GM18861 (cell line): ENCODE measurements around the gene GTF2H3.
"Not testable (repeated sequence)": the region's sequence is repeated elsewhere in the genome, so short reads cannot be mapped to it uniquely, and the experiment has no call there.

ENCODE experiments used
- ATAC-seq: cut with Tn5 transposase; IDR thresholded peaks from one replicate; pipeline ENCODE4 v1.9.1; 2021; ENCODE audit not compliant: unreplicated experiment

The GTF2H3 gene

DNA sequence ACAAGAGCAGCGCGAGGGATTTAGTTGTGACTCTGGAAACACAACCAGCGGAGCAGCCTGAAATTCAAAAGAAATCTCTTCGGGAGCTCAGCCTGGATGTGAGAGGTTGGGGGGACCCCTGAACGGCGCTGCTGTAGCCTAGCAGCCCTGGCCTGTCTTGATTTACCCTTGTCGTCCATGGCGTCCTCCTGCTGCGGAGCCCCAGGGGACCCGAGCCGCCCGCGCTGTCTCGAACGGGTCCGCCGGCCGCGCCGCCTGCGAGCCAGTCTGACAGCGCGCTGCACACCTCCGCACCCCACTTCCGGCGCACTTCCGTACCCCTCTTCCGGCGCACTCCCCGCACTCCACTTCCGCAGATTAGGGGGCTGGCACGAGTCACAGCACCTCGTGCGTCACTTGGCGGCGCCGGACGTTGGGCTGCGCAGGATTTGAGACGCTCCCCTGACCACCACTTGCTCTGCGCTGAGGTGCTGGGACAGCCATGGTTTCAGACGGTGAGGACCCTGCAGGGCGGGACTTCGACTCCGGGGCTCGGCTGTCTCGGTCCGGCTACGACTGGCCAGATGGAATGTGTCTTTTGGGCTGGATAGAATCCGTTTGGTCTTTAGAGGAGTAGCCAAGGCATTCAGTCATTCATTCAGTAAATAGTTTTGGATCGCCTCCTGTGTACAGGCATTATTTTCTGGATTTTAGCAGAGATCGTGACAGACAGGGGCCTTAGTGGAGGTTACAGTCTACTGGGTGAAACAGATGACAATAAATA is at the start of gene GTF2H3, which contains the start of gene EIF2B1:
Gene GTF2H3 (plus strand): TSS at position 451 of the 763 bp plus-strand sequence. CDS start 31 bp downstream, at position 482.
Gene EIF2B1 (minus strand): TSS at position 308 of the 763 bp plus-strand sequence. CDS start 129 bp downstream, at position 179.
- peak; percentile 90 for ATAC-seq

DNA sequence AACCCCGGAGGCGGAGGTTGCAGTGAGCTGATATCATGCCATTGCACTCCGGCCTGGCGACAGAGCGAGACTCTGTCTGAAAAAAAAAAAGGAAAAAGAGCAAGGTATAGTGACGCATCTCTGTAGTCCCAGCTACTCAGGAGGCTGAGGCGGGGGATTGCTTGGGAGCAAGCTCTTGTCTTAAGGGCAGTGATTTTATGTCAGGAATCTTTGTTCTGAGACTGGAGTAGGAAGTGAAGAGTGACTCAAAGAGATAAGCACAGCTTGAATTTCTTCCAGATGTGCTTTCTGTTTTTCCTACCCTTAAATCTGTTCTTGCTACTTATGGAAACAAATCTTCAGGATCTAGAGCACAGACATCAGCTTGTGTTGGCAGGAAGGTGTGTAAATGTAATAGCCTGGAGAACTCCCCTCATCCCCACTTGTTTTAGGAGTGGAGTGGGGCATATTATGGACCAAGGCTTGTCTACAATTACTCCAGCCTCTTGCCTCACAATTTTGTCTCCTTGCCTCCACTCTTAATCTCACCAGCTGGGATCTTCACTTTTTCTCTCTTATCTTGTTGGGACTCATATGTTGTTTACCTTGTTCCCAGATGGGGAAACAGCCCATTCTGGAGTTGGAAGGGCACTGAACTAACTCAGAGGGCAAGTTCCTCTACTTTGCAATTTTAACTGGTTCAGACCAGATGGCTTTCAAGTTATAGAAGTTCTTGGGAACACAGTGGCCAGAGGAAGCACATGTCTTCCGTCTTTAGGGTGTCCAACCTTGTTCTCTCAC is 41.7 kb upstream of the GTF2H3 start:
- no peak for ATAC-seq

DNA sequence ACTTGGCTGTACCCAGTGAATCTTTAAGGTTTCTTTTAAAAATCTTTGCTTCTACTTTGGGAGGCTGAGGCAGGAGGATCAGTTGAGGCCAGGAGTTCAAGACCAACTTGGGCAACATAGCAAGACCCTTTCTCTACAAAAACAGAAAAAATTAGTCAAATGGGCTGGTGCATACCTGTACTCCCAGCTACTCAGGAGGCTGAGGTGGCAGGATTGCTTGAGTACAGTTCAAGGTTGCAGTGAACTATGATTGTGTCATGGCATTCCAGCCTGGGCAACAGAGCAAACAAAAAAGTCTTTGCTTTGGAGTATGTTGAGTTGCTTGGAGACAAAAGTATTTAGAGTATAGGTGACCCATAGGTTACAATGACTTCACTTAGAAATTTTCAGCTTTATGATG is 37.9 kb upstream of the GTF2H3 start:
- no peak for ATAC-seq

DNA sequence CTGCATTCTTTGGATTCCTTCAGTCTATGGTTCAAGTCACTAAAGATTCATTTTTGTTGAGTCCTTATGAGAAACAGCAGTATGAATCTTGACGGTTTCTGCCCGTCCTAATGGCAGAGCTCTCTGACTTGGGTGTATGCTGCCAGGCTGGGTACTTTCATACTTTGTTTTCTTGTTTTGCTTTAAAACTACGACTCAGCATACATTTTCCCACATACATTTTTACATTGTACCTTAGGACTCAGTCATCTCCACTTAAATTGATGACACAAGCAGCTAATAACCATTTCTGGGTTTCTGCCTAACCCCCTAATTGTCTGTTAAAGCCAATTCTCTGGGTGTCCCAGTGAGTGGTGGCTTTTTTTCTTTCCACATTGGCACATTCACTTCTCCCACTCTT is 36.5 kb upstream of the GTF2H3 start:
- no peak for ATAC-seq

DNA sequence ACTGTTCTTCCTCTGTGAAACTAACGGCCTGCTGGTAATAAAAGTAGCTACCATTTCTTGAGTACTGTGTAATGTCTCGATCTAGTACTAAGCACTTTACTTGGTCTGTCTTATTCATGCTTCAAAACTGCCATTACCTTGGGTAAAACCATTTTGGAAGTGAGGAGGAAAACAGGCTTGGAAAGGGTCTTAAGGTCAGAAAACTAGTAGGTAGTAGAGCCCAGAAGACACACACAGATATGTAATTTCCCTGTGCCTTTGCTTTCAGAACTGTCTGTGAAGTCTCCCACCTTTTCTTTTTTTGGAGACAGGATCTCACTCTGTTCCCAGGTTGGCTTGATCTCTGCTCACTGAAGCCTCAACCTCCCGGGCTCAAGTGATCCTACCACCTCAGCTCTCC is 35.1 kb upstream of the GTF2H3 start:
- no peak for ATAC-seq

DNA sequence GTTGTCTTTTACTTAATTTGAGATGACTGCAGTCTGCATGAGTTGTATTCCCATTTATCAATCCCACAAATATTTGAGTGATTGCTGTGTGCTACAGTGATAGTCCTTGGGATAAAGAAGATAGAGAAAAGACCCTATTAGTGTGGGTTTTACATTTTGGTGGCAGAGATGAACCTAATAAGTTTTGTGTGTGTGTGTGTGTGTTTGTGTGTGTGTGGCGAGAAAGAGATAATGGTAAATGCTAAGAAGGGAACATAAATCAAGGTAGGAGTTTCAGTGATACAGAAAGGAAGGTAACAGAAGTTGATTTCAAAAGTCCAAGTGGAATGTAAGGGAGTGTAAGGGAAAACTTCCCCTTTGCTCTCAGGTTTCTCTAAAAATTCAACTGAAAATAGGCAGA is 34.3 kb upstream of the GTF2H3 start:
- no peak for ATAC-seq

DNA sequence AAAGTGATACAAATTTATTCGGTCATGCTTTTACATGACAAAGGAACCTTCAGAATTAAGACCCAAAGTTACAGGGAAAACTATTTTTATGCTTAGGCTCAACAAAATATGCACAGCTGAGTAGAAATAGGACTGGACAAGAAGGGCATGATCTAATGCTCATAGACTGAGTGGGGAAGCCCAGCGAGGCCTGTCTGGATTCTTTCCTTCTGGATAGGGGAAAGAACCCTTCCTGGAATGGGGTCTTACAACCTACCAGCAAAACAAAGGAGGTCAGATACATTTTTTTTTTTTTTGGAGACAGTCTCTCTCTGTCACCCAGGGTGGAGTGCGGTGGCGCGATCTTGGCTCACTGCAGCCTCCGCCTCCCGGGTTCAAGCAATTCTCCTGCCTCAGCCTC is 33.9 kb upstream of the GTF2H3 start:
- no peak for ATAC-seq

DNA sequence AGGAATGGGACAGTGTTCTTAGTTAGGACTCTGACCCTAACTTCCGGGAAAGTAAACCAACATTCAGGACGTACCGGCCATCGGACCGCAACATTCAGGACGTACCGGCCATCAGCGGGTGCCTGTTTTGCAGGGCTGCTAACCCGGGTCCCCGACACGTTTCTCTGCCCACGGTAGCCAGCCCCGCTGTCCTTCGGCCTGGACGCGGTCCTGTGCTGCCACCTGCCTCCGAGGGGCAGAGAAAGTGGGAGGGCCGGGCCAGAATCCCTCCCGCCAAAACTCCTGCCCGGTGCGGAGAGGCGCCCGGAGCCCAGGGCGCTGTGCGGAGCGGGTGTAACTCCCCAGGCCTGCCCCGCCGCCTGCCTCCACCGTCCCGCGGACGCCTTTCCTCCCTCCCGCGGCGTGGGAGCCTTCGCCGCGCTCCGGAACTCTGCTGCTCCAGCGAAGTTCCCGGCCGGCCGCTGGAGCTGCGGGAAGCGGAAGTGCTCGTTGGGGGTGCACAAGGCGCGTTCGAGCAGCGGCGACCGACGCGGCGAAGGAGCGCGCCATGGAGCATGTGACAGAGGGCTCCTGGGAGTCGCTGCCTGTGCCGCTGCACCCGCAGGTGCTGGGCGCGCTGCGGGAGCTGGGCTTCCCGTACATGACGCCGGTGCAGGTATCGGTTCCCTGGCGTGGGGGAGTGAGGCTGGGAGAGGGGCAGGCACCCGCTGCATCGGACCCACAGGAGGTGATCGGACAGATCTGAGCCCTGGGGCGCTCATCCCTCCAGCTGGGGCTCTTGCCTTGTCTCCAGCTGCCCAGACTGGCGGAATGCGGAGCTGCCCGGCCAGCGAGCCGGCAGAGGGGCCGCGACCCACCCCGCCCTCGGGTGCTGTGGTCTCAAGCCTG is 31.8 kb upstream of the GTF2H3 start, which contains the start of gene DDX55:
Gene DDX55 (plus strand): TSS at position 498 of the 888 bp plus-strand sequence. CDS start 50 bp downstream, at position 548.
- ATAC-seq, result peak; percentile 83

DNA sequence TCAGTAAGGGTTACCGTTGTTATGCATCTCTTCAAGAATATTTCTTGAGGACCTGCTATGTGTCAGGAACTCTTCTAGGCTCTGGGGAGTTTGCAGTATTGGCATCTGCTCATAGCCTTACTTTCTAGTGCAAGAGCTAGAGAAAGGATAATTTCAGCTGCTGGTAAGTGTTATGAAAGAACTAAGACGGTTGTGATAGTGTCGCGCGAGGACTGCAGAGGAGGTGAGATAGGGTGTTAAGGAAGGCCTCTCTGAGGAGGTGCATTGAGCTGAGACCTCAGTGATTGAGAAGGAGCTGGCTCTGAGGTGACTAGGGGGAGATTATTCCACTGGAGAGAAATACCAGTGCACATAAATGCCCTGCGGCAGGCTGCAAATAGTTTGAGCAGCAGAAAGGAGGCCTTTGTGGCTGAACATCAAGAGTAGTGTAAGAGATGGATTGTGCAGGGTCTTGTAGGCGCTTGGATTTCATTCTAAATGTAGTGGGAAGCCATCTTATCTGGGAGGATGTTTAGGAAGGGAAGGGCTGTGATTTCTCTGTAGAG is 30.9 kb upstream of the GTF2H3 start:
- no peak for ATAC-seq

DNA sequence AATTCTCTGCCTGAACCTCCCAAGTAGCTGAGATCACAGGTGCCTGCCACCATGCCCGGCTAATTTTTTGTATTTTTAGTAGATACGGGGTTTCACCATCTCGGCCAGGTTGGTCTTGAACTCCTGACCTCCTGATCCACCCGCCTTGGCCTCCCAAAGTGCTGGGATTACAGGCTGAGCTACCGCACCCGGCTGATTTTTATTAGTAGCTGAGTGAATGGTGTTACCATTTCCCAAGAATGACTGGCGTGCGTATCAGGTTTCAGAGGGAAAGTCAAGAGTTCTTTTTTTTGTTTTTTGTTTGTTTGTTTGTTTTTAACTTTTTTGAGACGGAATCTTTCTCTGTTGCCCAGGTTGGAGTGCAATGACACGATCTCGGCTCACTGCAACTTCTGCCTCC is 30.1 kb upstream of the GTF2H3 start:
- ATAC-seq, result not testable (repeated sequence)

DNA sequence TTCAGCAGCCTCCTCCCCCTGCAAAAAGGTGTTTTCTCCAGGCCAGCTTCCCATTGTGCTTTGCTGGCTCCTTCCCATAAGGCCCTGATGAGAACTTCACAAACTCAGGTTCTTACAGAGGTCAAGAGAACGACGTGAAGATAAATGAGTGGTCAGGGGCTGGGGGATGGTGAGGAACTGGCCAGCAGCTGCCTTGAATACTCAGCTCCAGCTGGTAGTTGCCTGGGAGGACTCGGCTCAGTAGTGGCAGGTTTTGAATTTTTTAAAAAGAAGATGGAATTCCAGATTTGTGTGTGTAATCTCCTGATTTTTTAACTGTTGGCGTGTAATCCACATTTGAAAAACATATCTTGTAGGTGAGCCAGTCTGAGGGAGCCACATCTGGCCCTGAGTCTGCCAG is 25.9 kb upstream of the GTF2H3 start:
- no peak for ATAC-seq

DNA sequence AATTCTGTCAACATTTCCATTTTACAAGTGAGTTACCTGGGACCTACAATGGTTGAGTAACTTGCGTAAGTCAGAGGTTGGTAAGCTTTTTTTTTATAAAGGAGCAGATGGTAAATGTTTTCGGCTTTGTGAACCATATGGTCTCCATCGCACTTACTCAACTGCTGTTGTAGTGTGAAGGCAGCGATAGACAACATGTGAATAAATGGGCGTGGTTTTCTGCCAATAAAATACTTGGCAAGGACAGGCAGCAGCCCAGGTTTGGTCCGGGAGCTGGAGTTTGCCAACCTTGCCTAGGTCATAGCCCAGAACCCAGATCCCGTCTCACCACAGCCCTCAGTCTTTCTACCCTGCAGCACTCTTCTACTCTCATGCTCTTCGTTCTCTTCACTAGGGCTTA is 25.4 kb upstream of the GTF2H3 start:
- ATAC-seq, result no peak

DNA sequence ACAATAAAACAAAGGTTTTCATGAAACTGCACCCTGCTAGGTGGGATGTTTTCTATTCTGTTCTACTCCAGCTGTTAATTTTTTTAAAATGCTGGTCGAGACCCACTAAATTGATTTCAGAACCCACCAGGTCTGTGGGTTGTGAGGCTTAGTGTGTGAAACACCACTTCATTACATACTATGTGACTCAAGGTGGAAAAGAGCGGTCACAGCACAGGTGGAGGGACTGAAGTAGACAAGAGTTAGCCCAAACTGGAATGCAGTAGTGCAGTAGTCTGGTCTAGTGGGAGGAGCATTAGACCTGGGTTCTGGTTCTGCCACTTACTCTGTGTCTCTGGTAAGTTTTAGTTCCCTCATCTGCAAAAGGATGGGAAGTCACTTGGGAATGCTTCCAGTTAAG is 19.5 kb upstream of the GTF2H3 start:
- no peak for ATAC-seq

DNA sequence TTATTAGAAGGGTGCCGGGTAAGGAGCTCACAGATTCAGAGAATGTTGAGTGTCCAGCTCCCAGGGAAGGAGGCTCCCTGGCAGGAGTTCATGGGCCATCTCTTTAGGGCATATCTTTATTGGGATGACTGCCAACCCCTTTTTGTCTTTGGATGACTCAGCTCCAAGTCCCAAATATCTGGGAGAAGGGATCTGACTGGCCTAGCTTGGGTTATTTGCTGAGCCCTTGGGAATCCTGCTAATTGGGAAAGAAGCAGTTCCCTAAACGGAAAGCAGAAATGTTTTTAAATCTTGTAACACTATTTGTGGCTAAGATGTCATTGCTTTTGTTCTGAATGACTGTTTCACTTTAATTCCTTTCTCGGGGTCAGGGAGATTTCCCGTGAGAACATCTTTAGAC is 19.1 kb upstream of the GTF2H3 start:
- ATAC-seq, result no peak

DNA sequence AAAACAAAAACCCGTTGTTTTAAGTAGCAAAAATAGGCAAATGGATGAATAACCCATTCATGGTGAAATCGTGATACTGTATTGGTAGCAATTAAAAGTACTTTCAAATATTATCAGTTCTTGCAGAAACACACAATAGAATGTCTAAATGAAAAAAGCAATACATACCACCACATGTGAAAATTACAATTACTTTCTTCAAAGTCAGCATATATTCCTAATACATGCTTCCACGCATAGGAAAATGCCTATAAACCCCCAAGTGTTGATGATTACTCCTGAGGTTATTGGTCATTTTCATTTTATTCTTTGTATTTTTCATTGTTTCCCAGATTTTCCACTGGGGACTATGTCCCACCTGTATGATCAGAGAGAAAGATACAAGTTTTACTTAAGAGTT is 16.5 kb upstream of the GTF2H3 start:
- no peak for ATAC-seq

DNA sequence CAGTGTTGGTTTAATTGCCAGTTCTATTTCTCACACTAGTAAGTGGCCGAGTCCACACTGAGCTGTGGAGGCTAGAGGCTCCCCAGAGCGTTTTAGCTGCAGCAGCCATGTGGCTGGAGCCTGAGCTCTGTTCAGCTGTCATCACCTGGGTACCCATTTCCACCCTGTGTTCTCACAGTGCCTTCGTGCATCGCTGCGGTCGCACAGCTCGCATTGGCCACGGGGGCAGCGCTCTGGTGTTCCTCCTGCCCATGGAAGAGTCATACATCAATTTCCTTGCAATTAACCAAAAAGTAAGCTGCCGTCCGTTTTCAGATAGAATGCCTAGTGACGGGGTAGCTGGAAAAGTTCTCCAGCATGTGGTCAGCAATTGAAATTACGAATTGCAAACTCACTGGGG is 16.0 kb upstream of the GTF2H3 start:
- ATAC-seq, result no peak

DNA sequence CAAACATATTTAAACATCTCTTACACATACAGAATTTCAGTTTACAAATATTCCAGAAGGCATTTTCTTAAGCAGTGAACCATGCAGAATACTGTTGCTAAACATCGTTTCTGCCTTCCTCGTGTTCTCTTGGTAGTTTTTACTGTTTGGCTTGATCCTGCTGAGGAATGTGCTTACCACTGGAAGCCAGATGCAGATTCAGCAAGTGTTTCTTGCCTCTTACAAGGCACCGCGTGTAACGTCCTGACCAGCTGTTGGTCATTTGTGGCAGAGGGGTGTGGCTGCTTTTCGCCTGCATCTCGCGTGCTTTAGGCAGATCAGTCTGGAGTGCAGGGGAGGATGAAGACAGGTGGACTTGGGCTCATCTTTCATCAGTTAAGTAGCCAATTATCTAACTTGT is 12.5 kb upstream of the GTF2H3 start:
- ATAC-seq, result no peak

DNA sequence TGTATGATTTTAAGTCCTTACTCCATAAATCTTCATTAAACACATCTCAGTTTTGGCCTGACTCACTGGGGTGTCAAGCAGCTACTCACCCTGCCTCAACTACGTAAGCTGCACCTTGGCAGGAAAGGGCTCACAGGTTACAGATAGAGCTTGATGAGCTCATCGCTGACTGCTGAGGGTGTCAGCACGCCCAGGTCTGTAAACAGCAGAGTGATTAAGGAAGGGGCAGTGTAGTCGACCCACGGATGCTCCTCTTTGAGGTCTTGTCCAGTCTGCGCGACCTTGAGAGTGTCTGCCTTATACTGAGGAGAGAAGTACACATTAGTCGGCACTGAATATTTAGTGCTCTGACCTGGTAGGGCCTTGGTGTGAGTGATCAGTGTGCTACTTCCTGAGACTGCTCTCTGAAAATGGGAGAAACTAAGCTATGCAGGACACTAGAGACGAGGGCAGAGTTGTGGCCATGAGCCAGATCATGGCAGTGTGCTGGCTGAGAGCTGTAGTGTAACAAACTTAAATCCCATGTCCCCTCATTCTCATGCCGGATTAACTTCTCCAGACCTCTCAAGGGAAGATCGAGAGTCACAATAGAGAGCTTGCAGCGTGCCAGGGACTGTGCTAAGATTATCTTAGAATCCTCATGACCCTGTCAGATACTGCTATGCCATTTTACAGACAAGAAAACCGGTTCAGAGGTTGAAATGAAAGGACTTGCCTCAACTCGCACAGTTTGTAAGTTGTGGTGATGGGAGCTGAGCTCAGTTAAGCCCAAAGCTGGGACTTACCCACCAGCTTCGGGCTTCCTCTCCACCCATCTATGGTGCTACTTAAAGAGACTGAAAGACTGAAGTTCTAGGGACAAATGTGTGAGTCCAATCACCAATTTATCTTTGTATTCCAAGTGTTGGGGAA is 11.8 kb upstream of the GTF2H3 start:
- no peak for ATAC-seq

DNA sequence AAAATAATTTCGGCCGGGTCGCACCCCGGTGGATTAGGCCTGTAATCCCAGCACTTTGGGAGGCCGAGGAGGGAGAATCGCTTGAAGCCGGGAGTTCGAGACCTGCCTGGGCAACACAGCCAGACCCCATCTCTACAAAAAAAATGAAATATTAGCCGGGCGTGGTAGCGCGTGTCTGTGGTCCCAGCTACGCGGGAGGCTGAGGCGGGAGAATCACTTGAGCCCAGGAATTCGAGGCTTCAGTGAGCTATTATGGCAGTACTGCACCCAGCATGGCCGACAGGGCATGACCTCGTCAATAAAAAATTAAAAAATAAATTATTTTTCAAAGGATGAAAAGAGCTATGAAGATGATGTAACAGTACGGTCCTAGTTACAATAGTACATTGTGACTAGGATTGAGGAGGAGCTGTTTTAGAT is 523 bp downstream of the GTF2H3 start:
- no peak for ATAC-seq

DNA sequence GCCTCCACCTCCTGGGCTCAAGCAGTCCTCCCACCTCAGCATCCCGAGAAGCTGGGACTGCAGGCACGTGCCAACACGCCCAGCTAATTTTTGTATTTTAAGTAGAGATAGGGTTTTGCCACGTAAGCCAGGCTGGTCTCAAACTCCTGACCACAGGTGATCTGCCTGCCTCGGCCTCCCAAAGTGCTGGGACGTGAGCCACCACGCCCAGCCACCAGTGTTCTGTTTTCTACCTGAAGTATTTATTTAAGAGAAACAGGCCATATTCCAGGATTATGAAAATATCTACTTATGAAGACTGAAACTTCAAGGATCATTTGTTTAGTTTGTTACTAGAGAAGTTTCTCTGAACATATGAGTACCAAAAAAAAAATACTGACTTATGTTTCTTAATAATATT is 10.3 kb downstream of the GTF2H3 start:
- no peak for ATAC-seq
